Measurements from ENCODE around the gene SKOR2. TPM values are rescaled to one million over a fixed set of nuclear protein-coding genes. Genes with fewer than 3 reads are reported as not detected.

SKOR2 gene
- total and polyA plus RNA-seq, 9 of the 15 experiments (the other 6 are each of a cell fraction or from before 2014, with no cell fraction given): not detected

DNA sequence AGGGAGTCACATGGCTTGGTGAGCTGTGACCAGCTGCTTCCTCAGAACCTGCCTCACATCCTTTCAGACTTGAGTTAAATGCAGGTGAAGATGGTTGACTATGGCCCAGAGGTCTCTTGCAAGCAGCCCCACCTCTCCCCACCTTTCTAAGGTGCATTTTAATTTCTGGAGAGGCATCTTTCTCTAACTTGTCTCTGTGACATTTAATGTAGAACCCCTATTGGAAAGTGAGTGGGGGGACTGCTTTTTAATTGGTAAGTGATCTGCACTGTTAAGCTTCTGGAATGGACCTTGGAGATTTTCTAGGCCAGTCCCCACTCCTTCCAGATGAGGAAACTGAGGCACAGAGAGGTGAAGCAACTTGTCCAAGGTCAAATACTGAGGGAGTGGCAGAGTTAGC, 37.3 kb upstream of the SKOR2 start:
- intact Hi-C loops (cut with micrococcal nuclease): no loop called here
- DNase-seq (ENCODE audit: extremely low read depth in 1 of 4, low spot score in 3 of 4): no peak
- in situ Hi-C loops (cut with MboI): no loop called here
- H4K20me1 ChIP-seq (replicated peaks; ENCODE audit: control insufficient read depth, insufficient read depth, low read length): no peaks in the 10 kb centered on the region
- no peaks in the 10 kb centered on the region for H3K79me2 ChIP-seq (ENCODE audit: control insufficient read depth, insufficient read depth, low read length)
- TF ChIP-seq ZNF589 (CRISPR knock-in tag; IDR thresholded peaks at IDR 0.05; ENCODE audit: low read depth): no peak
- no peak for TF ChIP-seq MAFF (IDR thresholded peaks at IDR 0.05; ENCODE audit: low read length)
- TF ChIP-seq MIER1 (IDR thresholded peaks at IDR 0.05; ENCODE audit: low read depth): no peak
- no peak for TF ChIP-seq PPARD (CRISPR knock-in tag; IDR thresholded peaks at IDR 0.05)
- TF ChIP-seq, protein P1, sequence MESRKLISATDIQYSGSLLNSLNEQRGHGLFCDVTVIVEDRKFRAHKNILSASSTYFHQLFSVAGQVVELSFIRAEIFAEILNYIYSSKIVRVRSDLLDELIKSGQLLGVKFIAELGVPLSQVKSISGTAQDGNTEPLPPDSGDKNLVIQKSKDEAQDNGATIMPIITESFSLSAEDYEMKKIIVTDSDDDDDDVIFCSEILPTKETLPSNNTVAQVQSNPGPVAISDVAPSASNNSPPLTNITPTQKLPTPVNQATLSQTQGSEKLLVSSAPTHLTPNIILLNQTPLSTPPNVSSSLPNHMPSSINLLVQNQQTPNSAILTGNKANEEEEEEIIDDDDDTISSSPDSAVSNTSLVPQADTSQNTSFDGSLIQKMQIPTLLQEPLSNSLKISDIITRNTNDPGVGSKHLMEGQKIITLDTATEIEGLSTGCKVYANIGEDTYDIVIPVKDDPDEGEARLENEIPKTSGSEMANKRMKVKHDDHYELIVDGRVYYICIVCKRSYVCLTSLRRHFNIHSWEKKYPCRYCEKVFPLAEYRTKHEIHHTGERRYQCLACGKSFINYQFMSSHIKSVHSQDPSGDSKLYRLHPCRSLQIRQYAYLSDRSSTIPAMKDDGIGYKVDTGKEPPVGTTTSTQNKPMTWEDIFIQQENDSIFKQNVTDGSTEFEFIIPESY (CRISPR knock-in tag; IDR thresholded peaks at IDR 0.05): no peak
- TF ChIP-seq IFI16 (CRISPR knock-in tag; IDR thresholded peaks at IDR 0.05): no peak
- no peak for TF ChIP-seq USF1 (CRISPR knock-in tag; IDR thresholded peaks at IDR 0.05)
- no peak for TF ChIP-seq BMI1 (IDR thresholded peaks at IDR 0.05; ENCODE audit: low read length)
- TF ChIP-seq EWSR1 (IDR thresholded peaks at IDR 0.05; ENCODE audit: borderline replicate concordance, low read depth, partially characterized antibody): no peak
- TF ChIP-seq NR2C1 (IDR thresholded peaks at IDR 0.05): no peak
- TF ChIP-seq NR2C1 (tag; IDR thresholded peaks at IDR 0.05): no peak
- no peak for TF ChIP-seq BRD9 (IDR thresholded peaks at IDR 0.05; ENCODE audit: low read depth, partially characterized antibody)
- no peak for TF ChIP-seq TSC22D4 (tag; IDR thresholded peaks at IDR 0.05)
- no peak for TF ChIP-seq TRIM25 (IDR thresholded peaks at IDR 0.05; ENCODE audit: borderline replicate concordance)
- ATAC-seq: no peak
- no peak overlapping the region for H3K27ac ChIP-seq (ENCODE audit: extremely low read depth, low read depth, low read length)
- H3K4me2 ChIP-seq (ENCODE audit: insufficient read depth, low read length): no peak overlapping the region
- no peaks in the 10 kb centered on the region for H3K27me3 ChIP-seq (ENCODE audit: control insufficient read depth in 2 of 2, insufficient read depth in 2 of 2, low read length in 2 of 2)
- no peak overlapping the region for H2AFZ ChIP-seq (ENCODE audit: low read depth, low read length)
- no peak overlapping the region for H3K4me3 ChIP-seq
- H3K9me1 ChIP-seq (ENCODE audit: control insufficient read depth, insufficient read depth, low read length): no peaks in the 10 kb centered on the region
- H3K36me3 ChIP-seq (ENCODE audit: control insufficient read depth, insufficient read depth, low read length): no peaks in the 10 kb centered on the region
- no peak overlapping the region for H3K9ac ChIP-seq (ENCODE audit: insufficient read depth in 1 of 2, low read depth in 2 of 2, low read length in 2 of 2)
- POLR2A ChIA-PET: no interaction called here
- no peak for FAIRE-seq
- CTCF ChIA-PET (ENCODE audit: low intra/inter-chr PET ratio): no interaction called here
- H3K4me1 ChIP-seq (replicated peaks in 1 of 2; ENCODE audit: control insufficient read depth in 2 of 2, insufficient read depth in 2 of 2, low read length in 2 of 2): no peaks in the 10 kb centered on the region
- no peaks in the 10 kb centered on the region for H3K9me3 ChIP-seq (replicated peaks; ENCODE audit: control insufficient read depth, insufficient read depth, low read depth, low read length)
- no TSS peak for BruUV-seq (replicated peaks)
